Kidney epithelial cell (primary cell): Measurements from ENCODE around the gene ITIH5. TPM values are rescaled to one million over a fixed set of nuclear protein-coding genes. Genes with fewer than 3 reads are reported as not detected.
A peak's percentile ranks its signal among the peaks of the same experiment; 100 is the strongest.
"Not testable (repeated sequence)": the region's sequence is repeated elsewhere in the genome, so short reads cannot be mapped to it uniquely, and the experiment has no call there.

Experiments
- DNase-seq: peaks from one replicate; pipeline ENCODE4 v3.0.0-alpha.2; 2010; ENCODE audit warnings: low read depth
- H3K27me3 ChIP-seq: 2 replicates; pipeline ENCODE4 v1.6.0; 2011; ENCODE audit warnings: low read length; ENCODE audit not compliant: control insufficient read depth, insufficient read depth
- H3K36me3 ChIP-seq: 2 replicates; pipeline ENCODE4 v1.5.1; 2011; ENCODE audit warnings: low read length; ENCODE audit not compliant: control insufficient read depth, insufficient read depth
- H3K4me3 ChIP-seq: 2 replicates; pipeline ENCODE4 v1.5.1; 2011; ENCODE audit warnings: low read depth, mild to moderate bottlenecking, control low read depth, low read length
- total RNA-seq: library from RNA; depleted of rRNA; stranded (reverse); fragments of >200 nt; gene quantifications from 2 replicates; pipeline ENCODE4 v1.2.3, GENCODE V29; 2015
- TF ChIP-seq, protein P1 (sequence below): IDR thresholded peaks from 2 replicates; pipeline ENCODE4 v1.5.1; 2011; ENCODE audit warnings: mild to moderate bottlenecking, moderate library complexity, low read length, control low read depth, inconsistent platforms; ENCODE audit not compliant: insufficient read depth, poor library complexity, severe bottlenecking

Gene ITIH5
- total RNA-seq, 1 donor from 2014 or later, result 1.5 TPM

DNA sequence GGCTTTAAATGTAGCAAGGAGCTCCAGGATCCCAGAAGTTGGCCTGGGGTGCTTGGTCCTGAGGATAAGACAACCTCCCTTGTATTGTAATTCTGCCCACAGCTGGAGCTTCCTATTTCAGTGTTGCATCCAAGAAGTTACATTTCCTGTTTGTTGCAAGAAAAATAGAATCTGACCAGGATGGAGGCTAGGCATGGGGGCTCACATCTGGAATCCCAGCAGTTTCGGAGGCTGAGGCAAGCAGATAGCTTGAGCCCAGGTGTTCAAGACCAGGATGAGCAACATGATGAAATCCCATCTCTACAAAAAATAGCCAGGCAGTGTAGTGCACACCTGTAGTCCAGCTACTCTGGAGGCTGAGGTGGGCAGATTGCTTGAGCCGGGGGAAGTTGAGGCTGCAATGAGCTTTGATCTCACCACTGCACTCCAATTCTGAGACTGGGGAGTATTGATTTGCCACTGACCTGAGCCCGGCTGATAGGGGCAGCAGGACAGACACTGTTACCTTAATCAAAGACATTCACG is 35.6 kb upstream of the ITIH5 start:
- Histone ChIP-seq H3K27me3 (no peaks in the 10 kb centered on the region), H3K36me3 (no peaks in the 10 kb centered on the region), H3K4me3 (no peak overlapping the region)
- TF ChIP-seq, protein P1, sequence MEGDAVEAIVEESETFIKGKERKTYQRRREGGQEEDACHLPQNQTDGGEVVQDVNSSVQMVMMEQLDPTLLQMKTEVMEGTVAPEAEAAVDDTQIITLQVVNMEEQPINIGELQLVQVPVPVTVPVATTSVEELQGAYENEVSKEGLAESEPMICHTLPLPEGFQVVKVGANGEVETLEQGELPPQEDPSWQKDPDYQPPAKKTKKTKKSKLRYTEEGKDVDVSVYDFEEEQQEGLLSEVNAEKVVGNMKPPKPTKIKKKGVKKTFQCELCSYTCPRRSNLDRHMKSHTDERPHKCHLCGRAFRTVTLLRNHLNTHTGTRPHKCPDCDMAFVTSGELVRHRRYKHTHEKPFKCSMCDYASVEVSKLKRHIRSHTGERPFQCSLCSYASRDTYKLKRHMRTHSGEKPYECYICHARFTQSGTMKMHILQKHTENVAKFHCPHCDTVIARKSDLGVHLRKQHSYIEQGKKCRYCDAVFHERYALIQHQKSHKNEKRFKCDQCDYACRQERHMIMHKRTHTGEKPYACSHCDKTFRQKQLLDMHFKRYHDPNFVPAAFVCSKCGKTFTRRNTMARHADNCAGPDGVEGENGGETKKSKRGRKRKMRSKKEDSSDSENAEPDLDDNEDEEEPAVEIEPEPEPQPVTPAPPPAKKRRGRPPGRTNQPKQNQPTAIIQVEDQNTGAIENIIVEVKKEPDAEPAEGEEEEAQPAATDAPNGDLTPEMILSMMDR, result no peak
- no peak for DNase-seq

DNA sequence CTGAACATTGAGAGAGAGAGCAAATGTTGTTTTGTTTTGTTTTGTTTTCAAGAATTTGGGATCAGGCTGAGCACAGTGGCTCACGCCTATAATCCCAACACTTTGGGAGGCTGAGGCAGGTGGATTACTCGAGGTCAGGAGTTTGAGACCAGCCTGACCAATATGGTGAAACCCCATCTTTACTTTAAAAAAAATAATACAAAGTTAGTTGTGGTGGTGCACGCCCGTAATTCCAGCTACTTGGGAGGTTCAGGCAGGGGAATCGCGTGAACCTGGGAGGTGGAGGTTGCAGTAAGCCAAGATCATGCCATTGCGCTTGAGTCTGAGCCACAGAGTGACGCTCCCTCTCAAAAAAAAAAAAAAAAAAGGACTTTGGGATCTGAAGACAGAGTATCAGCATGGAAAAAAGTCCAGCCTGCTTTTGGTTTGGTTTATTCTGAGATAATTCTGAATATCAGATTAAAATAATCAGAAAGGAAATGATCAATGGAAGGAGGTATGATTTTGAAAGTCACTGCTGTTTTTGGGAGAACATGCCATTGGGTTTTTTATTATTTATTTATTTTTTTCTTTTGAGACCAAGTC is 34.5 kb upstream of the ITIH5 start:
- no peak for DNase-seq
- no peak overlapping the region for H3K4me3 ChIP-seq
- H3K36me3 ChIP-seq, result no peaks in the 10 kb centered on the region
- H3K27me3 ChIP-seq, result no peaks in the 10 kb centered on the region
- TF ChIP-seq, protein P1, result no peak

DNA sequence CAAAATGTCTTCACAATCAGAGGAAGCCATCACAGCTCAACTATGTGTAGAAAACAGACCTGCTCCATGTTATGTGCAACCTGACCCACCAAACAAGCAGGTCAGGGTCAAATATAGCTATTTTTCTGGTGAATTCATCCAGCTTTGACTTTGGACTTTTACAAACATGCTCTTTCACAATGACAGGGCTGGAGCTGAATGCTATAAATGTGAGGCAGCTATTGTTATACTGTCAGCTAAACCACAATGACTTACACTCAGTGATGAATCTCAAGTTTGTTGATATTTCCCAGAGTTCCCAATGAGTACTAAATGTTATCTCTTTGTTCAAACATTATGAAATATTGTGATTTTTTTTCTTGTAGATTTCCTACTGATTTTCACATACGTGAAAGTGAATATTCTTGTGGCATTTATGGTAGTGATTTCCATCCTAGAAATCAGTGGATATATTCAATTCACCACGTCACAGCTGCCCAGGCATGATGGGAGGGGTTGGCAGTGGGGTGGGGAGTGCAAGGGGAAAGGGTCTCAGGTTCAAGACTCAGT is 33.9 kb upstream of the ITIH5 start:
- DNase-seq, result peak; percentile 7
- H3K27me3 ChIP-seq, result no peaks in the 10 kb centered on the region
- TF ChIP-seq, protein P1, result no peak
- H3K36me3 ChIP-seq, result no peaks in the 10 kb centered on the region
- H3K4me3 ChIP-seq, result no peak overlapping the region

DNA sequence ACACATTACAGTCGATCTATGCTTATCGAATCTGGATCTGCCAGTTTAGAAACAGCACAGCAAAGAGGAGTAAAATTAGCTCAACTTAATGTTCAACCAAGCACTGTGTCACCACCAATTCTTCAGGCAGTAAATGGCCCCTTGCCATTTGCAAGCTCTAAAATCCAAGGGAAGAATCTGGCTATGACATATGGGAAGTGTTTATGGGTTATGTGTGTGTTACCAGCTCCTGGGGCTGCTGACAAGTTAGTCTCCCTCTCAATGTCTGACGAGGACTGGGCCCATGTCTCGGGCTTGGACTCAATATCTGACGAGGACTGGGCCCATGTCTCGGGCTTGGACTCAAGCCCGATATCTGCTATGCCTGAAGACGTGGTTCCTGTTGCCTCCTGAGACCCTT is 30.7 kb upstream of the ITIH5 start:
- Histone ChIP-seq H3K36me3 (no peaks in the 10 kb centered on the region), H3K27me3 (no peaks in the 10 kb centered on the region), H3K4me3 (no peak overlapping the region)
- TF ChIP-seq, protein P1, result no peak
- DNase-seq, result no peak

DNA sequence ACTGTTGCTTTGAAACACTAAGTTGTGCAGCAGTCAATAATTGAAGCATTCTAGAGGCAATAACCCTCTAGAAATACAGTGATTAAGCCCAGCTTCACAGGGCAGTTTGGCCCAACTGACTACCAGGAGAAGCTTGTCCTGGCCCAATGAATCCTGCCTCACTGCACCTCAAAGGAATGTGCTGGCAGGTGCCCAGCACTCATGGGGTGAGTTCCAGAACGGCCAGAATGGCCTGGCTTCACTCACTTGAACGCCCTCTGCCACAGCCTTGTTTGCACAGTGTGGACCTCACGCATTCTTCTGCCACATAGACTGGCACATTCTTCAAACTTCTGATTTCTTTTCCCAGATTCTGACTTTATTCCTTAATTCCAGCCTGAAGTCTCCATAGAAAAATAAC is 29.8 kb upstream of the ITIH5 start:
- no peaks in the 10 kb centered on the region for H3K27me3 ChIP-seq
- no peaks in the 10 kb centered on the region for H3K36me3 ChIP-seq
- TF ChIP-seq, protein P1, result no peak
- peak; percentile 12 for DNase-seq
- no peak overlapping the region for H3K4me3 ChIP-seq

DNA sequence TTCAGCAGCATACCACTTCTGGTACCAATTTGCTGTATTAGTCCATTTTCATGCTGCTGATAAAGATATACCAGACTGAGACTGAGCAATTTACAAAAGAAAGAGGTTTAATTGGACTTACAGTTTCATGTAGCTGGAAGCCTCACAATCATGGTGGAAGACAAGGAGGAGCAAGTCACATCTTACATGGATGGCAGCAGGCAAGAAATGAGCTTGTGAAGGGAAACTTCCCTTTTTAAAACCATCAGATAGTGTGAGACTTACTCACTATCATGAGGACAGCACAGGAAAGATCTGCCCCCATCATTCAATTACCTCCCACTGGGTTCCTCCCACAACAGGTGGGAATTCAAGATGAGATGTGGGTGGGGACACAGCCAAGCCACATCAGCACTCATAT is 26.4 kb upstream of the ITIH5 start:
- not testable (repeated sequence) for H3K27me3 ChIP-seq, DNase-seq, H3K36me3 ChIP-seq, H3K4me3 ChIP-seq

DNA sequence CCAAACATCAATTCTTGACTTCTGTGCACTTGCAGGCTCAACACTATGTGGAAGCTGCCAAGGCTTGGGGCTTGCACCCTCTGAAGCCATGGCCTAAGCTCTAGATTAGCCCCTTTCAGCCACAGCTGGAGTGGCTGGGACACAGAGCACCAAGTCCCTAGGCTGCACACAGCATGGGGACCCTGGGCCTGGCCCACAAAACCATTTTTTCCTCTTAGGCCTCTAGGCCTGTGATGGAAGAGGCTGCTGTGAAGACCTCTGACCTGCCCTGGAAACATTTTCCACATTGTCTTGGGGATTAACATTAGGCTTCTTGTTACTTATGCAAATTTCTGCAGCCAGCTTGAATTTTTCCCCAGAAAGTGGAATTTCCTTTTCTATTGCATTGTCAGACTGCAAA is 25.6 kb upstream of the ITIH5 start:
- not testable (repeated sequence) for H3K4me3 ChIP-seq, DNase-seq, H3K27me3 ChIP-seq, H3K36me3 ChIP-seq

DNA sequence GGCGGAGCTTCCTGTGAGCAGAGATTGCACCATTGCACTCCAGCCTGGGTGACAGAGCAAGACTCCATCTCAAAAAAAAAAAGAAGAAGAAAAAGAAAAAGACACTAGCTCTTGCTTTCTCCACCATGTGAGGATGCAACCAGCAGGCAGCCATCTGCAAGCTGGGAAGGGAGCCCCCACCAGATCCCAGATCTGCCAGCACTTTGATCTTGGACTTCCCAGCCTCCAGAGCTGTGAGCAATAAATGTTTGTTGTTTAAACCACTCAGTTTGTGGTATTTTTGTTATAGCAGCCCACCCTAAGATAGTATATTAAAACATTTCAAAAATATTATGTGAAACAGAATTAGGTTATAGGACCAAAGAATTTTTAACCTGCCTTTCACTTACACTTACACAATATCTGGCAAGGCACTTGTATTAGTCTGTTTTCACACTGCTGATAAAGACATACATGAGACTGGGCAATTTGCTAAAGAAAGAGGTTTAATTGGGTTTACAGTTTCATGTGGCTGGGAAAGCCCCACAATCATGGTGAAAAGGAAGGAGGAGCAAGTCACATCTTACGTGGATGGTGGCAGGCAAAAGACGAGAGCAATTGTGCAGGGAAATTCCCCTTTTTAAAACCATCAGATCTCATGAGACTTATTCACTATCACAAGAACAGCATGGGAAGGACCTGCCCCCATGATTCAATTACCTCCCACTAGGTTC is 24.3 kb upstream of the ITIH5 start:
- H3K27me3 ChIP-seq, DNase-seq, H3K4me3 ChIP-seq, H3K36me3 ChIP-seq: not testable (repeated sequence)
